NCI-H128 (cell line): Measurements from ENCODE around the gene PRAME.

Source experiments
- DNase-seq: peaks from one replicate; lab custom pipeline; 2025; ENCODE audit not compliant: unreplicated experiment; lab: John Stamatoyannopoulos, UW

PRAME gene

DNA sequence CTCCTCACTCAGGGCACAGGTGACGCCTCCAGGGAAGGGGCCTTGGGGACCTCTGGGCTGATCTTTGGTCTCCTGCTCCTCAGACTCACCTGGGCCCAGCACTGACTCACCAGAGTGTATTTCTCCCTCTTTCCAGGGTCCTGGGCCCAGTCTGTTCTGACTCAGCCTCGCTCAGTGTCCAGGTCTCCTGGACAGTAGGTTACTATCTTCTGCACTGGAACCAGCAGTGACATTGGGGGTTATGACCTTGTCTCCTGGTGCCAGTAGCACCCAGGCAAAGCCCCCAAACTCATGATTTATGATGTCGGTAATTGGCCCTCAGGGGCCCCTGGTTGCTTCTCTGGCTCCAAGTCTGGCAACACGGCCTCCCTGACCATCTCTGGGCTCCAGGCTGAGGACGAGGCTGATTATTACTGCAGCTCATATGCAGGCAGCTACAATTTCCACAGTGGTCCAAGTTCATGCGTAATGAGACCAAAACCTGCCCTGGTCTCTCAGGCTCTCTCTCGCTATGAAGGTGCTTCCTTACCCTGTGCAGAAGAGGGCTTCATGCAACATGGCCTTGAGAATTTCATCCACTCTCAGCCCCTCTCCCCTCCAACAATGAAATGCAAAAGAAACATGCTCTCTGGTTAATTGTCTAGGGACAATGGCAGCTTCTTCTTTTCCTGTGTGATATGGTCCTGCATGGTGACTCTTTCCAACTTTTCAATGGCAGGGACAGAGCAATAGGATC lies 21.0 kb upstream of the PRAME start:
- DNase-seq = no peak

DNA sequence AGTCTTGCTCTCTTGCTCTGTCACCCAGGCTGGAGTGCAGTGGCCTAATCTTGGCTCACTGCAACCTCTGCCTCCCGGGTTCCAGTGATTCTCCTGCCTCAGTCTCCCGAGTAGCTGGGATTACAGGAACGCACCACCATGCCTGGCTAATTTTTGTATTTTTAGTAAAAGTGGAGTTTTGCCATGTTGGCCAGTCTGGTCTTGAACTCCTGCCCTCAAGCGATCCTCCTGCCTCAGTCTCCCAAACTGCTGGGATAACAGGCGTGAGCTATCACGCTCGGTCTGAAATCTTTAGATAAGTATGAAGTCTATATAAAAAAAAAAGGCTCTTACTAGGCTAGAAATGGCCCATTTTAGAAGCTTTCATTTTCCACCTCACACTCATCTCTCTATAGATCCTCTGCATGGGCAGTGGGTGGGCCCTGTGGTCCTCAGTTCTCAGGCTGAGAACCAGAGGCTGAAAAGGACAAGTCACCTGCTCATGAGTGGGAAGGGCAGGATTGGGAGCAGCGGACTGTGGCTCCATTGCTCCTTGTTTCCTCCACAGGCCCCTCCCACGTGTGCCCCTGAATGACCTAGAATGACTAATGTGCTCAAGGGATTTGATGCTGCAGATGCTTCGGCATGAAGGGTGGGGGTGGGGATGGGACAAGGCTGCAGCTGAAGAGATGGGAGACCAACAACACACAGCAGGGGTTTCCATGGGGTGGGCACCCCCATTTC lies 19.8 kb upstream of the PRAME start:
- no peak for DNase-seq

DNA sequence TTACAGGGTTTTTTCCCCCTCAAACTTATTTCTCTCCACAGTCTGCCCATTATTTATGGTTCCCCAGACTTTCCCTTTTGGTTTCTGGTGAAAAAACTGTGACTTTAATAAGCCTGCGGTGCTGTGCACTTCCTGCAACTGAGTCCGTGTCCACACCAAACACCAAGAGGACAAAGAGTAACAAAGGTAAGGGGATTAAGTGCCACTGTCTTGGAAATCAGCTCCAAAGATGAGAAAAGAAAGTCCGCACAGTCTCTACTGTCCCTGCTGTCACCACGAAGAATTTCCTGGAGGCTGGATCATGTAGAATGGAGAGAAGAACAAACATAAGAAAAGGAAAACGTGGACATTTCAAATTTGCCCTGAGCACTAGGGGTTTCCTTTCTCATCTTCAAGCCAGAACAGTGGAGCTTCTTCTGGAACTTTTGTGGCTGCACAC lies 17.9 kb upstream of the PRAME start:
- DNase-seq = no peak

DNA sequence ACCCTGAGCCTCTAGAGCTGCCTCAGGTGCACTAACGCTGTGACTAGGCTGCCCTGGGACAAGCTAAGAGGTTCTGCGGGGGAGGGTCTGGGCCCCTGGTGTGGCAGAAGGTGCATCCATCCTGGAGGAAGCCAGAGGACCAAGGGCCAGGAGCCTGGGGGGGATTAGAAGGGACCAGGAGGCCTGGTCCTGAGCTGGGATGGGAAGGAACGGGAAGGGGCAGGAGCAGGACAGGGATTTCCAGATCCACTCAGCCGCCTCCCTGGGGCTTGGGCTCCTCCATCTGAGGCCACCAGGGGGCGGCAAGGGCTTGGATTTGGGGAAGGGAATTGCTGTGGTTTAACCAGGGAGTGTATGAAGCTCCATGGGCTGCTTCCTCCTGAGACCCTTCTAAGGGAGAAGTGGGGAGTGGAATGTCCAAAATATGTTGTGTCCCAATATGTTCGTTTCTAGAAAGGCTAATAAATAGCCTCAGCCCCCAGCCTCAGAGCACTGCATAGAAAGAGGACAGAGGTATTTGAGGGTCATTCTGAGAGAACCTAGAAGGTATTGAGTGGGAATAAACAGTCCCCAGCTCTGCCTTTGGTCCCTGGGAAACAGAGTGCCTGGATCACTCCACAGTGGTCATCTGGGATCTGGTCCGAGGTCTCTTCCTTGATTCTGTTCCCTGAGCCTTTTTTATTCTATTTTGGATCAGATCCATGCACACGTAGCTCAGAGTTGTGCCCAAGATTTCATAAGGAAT lies 17.4 kb upstream of the PRAME start:
- no peak for DNase-seq

DNA sequence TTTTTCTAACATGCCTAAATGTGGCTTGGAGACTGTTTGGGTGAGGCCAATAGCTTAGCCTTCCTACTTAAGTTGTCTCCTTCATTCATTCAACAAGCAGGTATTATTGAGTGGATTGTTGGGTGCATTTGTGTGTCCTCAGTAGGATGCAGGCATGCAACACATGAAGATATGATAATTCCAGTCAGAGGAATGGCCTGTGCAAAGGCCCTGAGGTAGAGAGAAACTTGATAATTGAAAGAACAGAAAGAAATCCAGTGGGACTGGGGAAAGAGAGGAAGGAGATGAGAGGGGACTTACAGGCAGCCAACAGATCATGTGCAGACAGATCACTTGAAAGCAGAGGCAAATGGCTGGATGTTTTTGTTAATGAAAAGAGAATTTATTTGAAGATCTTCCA lies 15.3 kb upstream of the PRAME start:
- DNase-seq = no peak

DNA sequence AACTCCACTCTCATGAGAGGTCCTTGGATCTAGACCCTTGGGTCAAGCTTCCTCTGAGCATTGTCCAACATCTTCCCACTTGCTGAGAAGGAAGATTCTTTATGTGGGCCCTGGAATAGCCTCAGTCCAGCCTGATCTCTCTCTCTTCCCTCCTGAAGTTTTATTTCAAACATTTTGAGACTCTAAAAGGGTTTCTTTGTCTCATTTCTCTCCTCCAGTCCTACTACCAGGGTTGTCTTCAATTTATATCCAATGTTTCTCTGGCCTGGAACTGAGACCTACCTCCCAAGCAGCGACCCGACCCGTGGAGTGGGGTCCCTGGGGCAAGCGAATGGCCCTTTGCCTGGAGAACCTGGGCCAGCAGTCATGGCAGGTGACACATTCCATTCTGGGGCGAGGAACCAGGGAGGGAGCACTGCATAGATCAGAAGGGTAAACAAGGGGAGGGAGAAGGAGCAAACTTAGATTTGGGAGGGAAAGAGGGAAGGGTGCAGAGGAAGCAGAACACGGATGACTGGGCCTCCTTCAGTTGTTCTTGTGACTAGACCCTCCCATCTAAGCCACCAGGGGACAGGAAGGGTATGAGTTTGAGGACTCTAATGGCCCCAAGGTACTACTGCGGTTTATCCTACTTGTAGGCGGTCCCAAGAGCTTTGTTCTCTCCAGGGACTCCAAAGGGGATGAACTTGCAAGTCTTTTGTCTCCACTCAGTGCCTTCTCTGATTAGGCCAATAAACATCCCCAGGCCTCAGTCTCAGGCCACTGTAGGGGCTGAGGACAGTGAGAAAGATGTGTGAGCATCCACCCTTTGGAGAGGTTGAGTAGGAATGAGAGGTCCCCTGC lies 14.2 kb upstream of the PRAME start:
- DNase-seq = no peak

DNA sequence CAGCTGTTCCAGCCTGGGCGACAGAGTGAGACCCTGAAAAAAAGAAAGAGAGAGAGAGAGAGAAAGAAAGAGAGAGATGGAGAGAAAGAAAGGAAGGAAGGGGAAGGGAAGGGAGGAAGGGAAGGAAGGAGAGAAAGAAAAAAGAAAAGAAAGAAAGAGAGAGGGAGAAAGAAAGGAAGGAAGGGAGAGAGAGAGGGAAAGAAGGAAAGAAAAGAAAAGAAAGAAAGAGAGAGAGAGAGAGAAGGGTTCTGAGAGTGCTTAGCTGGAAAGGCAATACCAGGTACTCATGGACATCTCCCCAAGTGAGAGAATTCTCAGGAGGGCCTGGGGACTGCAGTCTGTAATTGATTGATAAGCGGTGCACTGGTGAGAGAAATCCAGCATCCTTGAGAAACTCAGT lies 12.8 kb upstream of the PRAME start:
- DNase-seq = no peak

DNA sequence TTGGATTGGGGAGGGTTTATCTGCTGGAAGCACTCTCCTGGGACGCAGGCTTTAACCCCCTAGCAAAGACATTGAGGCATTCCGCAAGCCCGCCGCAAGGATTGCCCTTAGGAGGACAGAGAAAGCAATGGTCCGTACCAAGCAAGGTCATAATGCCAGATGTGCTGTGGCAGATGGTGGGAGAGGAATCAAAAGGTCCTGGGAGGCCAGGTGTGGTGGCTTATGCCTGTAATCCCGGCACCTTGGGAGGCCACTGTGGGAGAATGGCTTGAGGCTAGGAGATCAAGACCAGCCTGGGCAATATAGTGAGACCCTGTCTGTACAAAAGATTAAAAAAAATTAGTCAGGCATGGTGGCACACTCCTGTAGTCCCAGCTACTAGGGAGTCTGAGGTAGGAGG lies 12.4 kb upstream of the PRAME start:
- DNase-seq = no peak

DNA sequence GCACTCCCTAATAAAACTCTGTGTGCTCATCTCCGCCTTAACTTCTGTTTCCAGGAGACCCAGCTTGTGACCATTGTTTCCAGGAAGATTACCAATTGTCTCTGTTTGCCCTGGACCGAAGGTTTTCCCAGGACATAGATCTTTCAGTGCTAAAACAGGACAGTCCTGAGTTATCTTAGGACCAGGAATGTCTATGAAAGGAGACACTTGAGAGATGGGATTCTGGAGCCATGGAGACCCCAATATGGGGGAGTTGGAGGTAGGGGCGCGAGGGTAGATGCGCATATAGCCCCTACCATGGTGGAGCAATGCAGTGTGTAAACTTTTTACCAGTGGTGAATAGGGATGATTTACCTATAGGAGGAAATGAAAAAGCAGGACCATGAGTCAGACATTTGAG lies 10.2 kb upstream of the PRAME start:
- DNase-seq = no peak

DNA sequence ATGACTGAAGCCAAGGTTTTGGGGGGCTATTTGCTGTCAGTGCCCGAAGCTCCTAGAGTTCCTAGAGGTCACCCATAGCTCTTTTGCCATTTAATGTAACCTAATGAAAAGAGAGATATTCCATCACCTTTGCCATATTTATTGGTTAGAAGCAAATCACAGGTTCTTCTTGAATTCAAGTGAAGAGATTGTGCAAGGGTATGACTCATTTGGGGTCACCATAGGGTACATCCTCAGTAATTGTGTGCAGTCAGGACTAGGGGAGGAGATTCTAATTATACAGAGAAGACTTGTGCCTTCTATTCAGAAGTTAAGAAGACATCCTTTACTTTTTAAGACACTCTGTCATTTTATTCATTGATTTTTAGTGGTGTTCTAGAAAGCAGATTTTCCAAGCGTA lies 6.9 kb upstream of the PRAME start:
- DNase-seq = no peak

DNA sequence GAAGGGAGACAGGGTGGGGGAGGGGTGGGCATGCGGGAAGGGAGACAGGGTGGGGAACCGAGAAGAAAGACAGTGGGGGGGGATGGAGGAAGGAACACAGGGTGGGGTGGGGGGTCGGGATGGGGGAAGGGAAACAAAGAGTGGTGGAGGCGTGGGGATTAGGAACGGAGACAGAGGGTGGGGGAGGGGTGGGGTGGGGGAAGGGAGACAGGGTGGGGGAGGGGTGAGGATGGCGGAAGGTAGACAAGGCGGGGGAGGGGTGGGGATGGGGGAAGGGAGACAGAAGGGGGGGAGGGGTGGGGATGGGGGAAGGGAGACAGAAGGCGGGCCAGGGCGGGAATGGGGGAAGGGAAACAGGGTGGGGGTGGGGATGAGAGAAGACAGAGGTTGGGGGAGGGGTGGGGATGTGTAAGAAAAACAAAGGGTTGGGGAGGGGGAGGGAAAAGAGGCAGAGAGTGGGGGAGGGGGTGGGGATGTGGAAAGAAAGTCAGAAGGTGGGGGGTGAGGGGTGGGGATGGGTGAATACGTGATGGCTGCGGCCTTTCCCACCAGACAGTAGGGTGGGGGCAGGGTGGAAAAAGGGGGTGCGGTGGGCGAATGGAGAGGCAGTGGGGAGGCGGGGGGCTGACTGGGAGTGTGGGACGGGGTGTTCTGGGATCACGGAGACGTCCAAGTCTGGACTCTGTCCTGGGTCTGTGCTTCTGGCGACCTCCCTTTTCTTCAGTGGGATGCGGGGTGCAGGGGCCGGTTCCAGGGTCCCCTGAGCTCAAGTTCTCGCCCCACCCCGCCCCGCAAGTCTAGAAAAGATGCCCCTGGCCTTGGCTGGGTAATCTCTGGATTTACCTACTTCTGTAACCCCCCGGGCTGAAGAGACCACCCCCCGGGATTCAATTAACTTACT lies 744 bp downstream of the PRAME start:
- DNase-seq = no peak

DNA sequence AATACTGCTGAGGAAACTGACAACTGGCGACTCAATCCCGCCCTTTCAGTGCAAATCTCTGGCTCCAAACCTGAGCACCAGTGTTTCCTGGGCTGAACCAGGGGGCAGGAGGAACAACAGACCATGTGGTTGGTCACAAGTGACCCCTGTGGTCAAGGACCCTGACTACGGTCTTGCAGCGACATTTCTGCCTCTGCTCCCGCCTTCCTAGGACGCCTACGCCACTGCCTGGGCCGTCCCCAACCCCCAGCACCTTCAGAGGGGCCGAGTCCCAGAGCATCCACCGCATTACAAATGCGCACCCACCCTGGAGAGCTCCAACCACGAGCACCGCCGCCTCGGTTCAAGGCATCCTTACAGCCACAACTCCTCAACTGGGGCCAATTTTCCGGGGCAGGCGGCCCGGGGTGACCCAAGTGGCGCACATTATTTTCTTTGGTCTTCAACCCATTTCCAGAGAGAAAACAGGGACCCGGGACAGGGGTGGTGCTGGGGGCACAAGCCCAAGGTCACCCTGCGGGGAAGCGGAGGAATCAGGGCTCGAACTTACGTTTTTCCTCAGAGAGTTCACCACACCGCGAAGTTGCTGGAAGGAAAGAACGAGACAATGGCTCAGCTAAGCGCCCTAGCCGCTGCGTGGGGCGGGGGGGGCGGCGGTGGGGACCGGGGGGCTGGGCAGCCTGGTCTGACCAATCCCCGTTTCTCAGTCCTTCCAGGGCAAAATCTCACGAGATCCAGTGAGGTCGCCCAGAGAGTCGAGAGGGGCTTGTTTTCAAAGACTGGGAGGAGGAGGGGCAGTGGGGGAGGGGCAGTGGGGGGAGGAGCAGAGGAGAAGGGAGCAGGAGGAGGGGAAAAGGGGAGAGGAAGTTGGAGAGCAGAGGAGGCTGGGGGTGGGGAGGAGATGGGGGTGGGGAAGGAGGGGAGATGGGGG lies 1.8 kb downstream of the PRAME start:
- no peak for DNase-seq

DNA sequence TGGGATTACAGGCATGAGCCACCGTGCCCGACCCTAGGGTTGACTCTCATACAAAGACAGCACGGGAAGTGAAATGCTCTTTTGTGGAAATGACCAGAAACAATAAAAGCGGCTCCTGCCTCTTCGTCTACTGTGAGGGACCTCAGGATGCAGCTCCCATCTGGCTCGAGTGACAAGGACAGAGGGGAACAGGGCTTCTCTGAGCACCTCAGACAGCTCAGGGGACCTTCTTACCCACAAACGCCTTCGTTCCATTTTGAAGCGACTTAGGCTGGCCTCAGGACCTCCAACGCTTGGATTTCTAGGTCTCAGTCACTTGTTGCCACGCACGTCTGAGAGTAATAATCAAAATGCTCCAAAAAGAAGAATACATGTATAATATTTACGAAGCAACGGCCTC lies 2.5 kb downstream of the PRAME start:
- no peak for DNase-seq

DNA sequence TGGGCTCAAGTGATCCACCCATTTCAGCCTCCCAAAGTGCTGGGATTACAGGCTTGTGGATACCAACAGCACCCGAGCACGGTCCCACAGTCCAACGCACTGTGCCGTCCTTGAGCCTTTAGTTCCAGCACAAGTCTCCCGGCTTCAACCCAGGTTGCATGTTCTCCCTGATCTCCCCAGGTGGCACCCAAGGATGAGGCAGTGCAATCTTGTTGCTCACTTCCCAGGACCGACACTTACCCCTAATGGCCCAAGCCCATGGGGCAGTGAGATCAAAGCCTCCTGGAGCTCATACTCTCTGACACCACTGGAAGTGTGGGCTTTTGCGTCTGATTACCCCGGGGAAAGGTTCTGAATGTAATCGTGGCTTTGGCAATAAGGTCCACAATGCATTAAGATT lies 3.5 kb downstream of the PRAME start:
- no peak for DNase-seq

DNA sequence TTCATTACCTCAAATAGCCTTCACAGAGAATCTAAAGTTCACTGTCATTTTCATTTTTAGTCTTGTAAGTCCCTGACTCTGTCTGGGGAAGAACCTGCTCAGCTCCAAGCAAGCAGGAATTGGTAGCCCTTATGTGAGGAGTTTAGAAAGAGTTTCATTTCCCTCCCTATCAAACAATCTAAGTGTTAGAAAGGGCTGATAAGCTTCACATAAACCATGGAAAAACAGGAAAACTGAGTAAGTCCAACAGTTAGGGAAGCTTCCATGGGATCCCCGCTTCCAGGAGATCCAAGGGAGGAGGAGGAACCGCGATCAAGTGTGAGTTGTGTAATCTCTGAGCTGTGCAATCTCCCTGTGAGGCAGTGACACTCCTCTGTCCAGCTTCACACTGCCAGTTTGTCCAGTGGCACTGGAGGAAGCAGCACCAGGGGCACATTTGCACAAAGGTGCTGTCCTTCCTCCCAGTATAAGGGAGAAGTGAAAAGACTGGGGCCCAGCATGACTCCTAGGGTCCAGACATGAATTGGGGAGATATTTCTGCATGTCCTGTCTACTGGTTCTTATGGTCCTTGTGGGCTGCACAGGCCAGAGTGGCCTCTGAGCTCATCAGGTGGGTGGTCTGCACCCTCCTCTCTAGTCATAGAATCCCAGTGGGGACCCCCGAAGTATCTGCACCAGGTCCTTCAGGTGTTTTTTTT lies 4.3 kb downstream of the PRAME start:
- no peak for DNase-seq

DNA sequence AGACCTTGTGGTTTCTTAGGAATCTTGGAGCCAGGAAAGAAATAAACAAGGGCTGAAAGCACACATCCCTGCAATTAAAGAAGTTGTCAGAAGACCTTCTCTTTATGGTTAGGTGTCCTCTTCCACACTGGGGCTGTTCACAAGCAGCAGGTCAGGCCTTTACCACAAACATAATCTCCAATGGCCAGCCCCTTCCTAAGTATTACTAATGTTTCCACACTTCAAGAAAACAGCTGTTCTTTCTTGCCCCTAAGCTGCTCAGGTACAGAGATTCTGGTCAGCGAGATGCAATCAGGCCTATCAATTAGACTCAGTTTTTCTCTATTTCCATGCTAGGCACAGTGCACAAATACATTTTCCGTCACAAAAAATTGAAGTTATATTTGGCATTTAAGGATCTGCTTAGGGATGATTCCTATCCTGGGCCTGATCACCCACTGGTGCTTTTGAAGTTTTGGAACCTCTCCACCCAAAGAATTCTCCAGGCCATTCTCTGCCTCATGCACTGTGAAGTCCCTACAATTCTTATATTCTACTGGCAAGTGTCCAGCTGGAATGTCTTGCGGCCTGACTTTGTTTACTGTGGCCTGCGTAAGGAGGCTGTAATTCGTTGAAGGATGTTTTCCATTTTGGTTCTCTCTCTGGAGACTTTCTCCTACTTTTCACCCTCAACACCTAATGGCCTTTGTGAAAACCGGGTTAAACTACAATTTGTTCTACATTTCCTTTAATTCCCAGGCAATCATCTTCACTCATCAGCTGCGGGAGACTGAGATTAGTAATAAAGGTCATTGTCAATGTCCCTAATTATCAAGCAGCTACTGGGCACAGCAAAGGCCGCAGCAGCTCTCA lies 5.1 kb downstream of the PRAME start:
- DNase-seq = no peak

DNA sequence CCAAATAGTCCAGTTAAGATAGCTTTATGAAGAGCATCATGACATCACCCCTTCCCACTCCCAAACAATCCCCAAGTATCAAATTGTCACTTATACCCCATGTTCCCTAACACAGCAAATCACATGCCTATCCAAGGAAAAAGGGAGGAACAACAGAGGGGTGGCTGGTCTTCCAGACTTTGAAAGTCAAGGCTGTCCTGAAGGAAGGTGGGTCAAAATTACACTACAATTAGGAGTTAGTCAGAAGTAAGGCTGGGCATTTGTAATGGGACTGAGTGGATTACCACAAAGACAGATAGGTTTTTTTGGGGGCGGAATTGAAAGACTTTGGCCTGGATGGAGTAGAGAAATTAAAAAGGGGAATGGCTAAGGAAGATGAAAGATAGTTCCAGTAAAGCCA lies 5.9 kb downstream of the PRAME start:
- no peak for DNase-seq

DNA sequence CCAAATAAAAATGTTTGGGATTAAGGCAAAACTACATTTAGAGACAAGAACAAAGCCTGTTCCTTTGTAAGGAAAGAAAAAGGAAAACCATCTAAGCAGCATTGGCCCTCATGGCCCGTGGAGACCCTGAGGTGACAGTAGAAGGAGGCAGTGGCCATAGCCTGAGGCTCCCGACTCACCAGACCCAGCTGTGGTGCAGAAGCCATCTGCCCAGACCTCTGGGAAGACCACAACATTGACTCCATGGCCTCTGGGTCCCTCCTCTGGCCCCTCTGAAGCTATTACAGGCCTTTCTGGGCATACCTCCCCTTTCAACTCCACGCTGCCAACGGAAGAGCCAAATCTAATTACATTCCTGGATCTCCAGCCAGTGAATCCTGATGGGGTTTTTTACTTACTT lies 6.4 kb downstream of the PRAME start:
- no peak for DNase-seq
